K562 (cell line): ENCODE data around the gene FOSL1. TPM values are rescaled to one million over a fixed set of nuclear protein-coding genes. Genes with fewer than 3 reads are reported as not detected.

ENCODE experiments used
- HMG20A ChIP-seq: fragments of 450-650 bp; formaldehyde crosslinking; conservative IDR thresholded peaks from 2 replicates; pipeline ENCODE4 v1.4.0; 2020; ENCODE audit warnings: mild to moderate bottlenecking, mixed read lengths
- JUND ChIP-seq, 2 experiments: IDR thresholded peaks; 2 replicates in 1 of 2; 3 replicates in 1 of 2; pipeline ENCODE4 v1.6.1; 2011; ENCODE audit warnings: borderline replicate concordance in 2 of 2, low read depth in 2 of 2, low read length in 2 of 2, improper control_type of control experiment in 1 of 2, missing biosample characterization in 1 of 2, missing genetic modification characterization in 1 of 2, missing genetic modification reagents in 1 of 2
- KLF13 ChIP-seq: fragments of 450-650 bp; IDR thresholded peaks from 2 replicates; pipeline ENCODE4 v1.6.1; 2016; ENCODE audit warnings: missing genetic modification characterization, low read depth, mild to moderate bottlenecking, missing compliant biosample characterization, moderate library complexity, borderline replicate concordance
- NCOA4 ChIP-seq: fragments of 450-650 bp; IDR thresholded peaks from 2 replicates; pipeline ENCODE4 v1.6.1; 2018; ENCODE audit warnings: mild to moderate bottlenecking; ENCODE audit not compliant: partially characterized antibody
- POLR3A ChIP-seq: IDR thresholded peaks from 2 replicates; pipeline ENCODE4 v1.6.1; 2011; ENCODE audit warnings: borderline replicate concordance, mild to moderate bottlenecking, moderate library complexity; ENCODE audit not compliant: insufficient read length, insufficient read depth; ENCODE audit errors: extremely low read depth
- PTBP1 ChIP-seq: fragments of 200-400 bp; formaldehyde crosslinking; IDR thresholded peaks from 2 replicates; pipeline ENCODE4 v1.6.1; 2017; ENCODE audit warnings: low read depth, low read length
- RBFOX2 ChIP-seq: fragments of 200-400 bp; formaldehyde crosslinking; IDR thresholded peaks from 2 replicates; pipeline ENCODE4 v1.6.1; 2017; ENCODE audit warnings: low read depth, mild to moderate bottlenecking, low read length, moderate library complexity
- RBM17 ChIP-seq: fragments of 200-400 bp; formaldehyde crosslinking; IDR thresholded peaks from 2 replicates; pipeline ENCODE4 v1.6.1; 2017; ENCODE audit warnings: low read depth, mild to moderate bottlenecking, low read length, borderline replicate concordance
- SRSF9 ChIP-seq: fragments of 200-400 bp; formaldehyde crosslinking; IDR thresholded peaks from 2 replicates; pipeline ENCODE4 v1.6.1; 2017; ENCODE audit warnings: low read depth, low read length, borderline replicate concordance
- ZBTB5 ChIP-seq: fragments of 450-650 bp; IDR thresholded peaks from 2 replicates; pipeline ENCODE4 v1.6.1; 2017; ENCODE audit warnings: antibody characterized with exemption
- ZNF354B ChIP-seq: fragments of 250-450 bp; sonication (Bioruptor Pico); IDR thresholded peaks from 2 replicates; pipeline ENCODE4 v1.4.0; 2020
- ZNF436 ChIP-seq: fragments of 250-450, 450-650 bp; sonication (Bioruptor Pico); formaldehyde crosslinking; IDR thresholded peaks from 2 replicates; pipeline ENCODE4 v1.7.0; 2020; ENCODE audit warnings: mild to moderate bottlenecking
- polyA plus RNA-seq, 8 experiments: library from polyadenylated mRNA; depleted of rRNA in 4 of 8; stranded (reverse) in 5 of 8; unstranded in 3 of 8; fragments of >200 nt; fragmentation: Nextera tagmentation in 2 of 8; fragmentation: Illumina TruSeq in 1 of 8; extraction: Ambion mirVana in 2 of 8; extraction: Trizol in 1 of 8; gene quantifications; 2 replicates each; pipeline versions ENCODE4 v1.2.1 to v1.2.3, GENCODE V29; 2011 to 2014; ENCODE audit warnings: inconsistent platforms in 1 of 8, missing spikeins in 1 of 8
- total RNA-seq, 7 experiments: library from RNA; depleted of rRNA in 6 of 7; stranded (reverse); fragments of >200 nt in 6 of 7; fragmentation: Illumina TruSeq in 2 of 7; extraction: Trizol in 2 of 7; gene quantifications; 2 replicates each; pipeline versions ENCODE4 v1.2.1 to v1.2.3, GENCODE V29; 2011 to 2021; ENCODE audit warnings: low replicate concordance in 1 of 7
- TF ChIP-seq, protein P1 (sequence below): fragments of 250-450 bp; sonication (Bioruptor Pico); IDR thresholded peaks from 2 replicates; pipeline ENCODE4 v1.5.0; 2021
- TF ChIP-seq, protein P2 (sequence below): fragments of 450-650 bp; formaldehyde crosslinking; IDR thresholded peaks from 2 replicates; pipeline ENCODE4 v1.4.0; 2022; ENCODE audit warnings: missing genetic modification characterization
- TF ChIP-seq, protein P3 (sequence below): fragments of 450-650 bp; IDR thresholded peaks from 2 replicates; pipeline ENCODE4 v1.6.1; 2017; ENCODE audit warnings: antibody characterized with exemption, mild to moderate bottlenecking
- TF ChIP-seq, protein P4 (sequence below), 2 experiments: fragments of 450-650 bp in 1 of 2; sonication (generic) in 1 of 2; formaldehyde crosslinking in 1 of 2; IDR thresholded peaks in 1 of 2; conservative IDR thresholded peaks in 1 of 2; 2 replicates each; pipeline versions ENCODE4 v1.6.1 to v1.8.1; 2016 to 2023; ENCODE audit warnings: mild to moderate bottlenecking in 2 of 2, moderate library complexity in 2 of 2, inconsistent platforms in 1 of 2, missing genetic modification reagents in 1 of 2

The FOSL1 gene
- total and polyA plus RNA-seq, 9 of the 15 experiments (the other 6 are each of a cell fraction or from before 2014, with no cell fraction given) = 3.5 to 39.6 (median 10.0) TPM

GRCh38 chr11:65856689-65857499 lies 43.3 kb downstream of the FOSL1 start (continued):
- 0 out of 2 replicates have a peak, but pooled peaks have one; percentile 5 for TF ChIP-seq PTBP1
- TF ChIP-seq POLR3A = no peak
- TF ChIP-seq NCOA4 = no peak
- no peak for TF ChIP-seq ZNF436 (CRISPR knock-in tag)
- TF ChIP-seq, protein P1, sequence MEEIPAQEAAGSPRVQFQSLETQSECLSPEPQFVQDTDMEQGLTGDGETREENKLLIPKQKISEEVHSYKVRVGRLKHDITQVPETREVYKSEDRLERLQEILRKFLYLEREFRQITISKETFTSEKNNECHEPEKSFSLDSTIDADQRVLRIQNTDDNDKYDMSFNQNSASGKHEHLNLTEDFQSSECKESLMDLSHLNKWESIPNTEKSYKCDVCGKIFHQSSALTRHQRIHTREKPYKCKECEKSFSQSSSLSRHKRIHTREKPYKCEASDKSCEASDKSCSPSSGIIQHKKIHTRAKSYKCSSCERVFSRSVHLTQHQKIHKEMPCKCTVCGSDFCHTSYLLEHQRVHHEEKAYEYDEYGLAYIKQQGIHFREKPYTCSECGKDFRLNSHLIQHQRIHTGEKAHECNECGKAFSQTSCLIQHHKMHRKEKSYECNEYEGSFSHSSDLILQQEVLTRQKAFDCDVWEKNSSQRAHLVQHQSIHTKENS (CRISPR knock-in tag) = no peak
- TF ChIP-seq RBM17 = no peak
- no peak for TF ChIP-seq SRSF9
- TF ChIP-seq, protein P2, sequence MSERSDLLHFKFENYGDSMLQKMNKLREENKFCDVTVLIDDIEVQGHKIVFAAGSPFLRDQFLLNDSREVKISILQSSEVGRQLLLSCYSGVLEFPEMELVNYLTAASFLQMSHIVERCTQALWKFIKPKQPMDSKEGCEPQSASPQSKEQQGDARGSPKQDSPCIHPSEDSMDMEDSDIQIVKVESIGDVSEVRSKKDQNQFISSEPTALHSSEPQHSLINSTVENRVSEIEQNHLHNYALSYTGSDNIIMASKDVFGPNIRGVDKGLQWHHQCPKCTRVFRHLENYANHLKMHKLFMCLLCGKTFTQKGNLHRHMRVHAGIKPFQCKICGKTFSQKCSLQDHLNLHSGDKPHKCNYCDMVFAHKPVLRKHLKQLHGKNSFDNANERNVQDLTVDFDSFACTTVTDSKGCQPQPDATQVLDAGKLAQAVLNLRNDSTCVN (CRISPR knock-in tag) = no peak
- TF ChIP-seq ZBTB5 = no peak
- TF ChIP-seq, protein P3, sequence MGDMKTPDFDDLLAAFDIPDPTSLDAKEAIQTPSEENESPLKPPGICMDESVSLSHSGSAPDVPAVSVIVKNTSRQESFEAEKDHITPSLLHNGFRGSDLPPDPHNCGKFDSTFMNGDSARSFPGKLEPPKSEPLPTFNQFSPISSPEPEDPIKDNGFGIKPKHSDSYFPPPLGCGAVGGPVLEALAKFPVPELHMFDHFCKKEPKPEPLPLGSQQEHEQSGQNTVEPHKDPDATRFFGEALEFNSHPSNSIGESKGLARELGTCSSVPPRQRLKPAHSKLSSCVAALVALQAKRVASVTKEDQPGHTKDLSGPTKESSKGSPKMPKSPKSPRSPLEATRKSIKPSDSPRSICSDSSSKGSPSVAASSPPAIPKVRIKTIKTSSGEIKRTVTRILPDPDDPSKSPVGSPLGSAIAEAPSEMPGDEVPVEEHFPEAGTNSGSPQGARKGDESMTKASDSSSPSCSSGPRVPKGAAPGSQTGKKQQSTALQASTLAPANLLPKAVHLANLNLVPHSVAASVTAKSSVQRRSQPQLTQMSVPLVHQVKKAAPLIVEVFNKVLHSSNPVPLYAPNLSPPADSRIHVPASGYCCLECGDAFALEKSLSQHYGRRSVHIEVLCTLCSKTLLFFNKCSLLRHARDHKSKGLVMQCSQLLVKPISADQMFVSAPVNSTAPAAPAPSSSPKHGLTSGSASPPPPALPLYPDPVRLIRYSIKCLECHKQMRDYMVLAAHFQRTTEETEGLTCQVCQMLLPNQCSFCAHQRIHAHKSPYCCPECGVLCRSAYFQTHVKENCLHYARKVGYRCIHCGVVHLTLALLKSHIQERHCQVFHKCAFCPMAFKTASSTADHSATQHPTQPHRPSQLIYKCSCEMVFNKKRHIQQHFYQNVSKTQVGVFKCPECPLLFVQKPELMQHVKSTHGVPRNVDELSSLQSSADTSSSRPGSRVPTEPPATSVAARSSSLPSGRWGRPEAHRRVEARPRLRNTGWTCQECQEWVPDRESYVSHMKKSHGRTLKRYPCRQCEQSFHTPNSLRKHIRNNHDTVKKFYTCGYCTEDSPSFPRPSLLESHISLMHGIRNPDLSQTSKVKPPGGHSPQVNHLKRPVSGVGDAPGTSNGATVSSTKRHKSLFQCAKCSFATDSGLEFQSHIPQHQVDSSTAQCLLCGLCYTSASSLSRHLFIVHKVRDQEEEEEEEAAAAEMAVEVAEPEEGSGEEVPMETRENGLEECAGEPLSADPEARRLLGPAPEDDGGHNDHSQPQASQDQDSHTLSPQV = no peak
- no peak for TF ChIP-seq HMG20A
- TF ChIP-seq, protein P4, sequence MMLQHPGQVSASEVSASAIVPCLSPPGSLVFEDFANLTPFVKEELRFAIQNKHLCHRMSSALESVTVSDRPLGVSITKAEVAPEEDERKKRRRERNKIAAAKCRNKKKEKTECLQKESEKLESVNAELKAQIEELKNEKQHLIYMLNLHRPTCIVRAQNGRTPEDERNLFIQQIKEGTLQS (IDR thresholded peaks at IDR 0.05) = no peak
- TF ChIP-seq, protein P4 (CRISPR knock-in tag; conservative IDR thresholded peaks at IDR 0.05) = no peak
- no peak for TF ChIP-seq RBFOX2
- TF ChIP-seq KLF13 (tag) = peak; percentile 86
- TF ChIP-seq JUND (IDR thresholded peaks at IDR 0.05; ENCODE audit: borderline replicate concordance, low read depth, low read length) = no peak
- TF ChIP-seq JUND (tag; IDR thresholded peaks at IDR 0.05; ENCODE audit: borderline replicate concordance, low read depth, low read length) = no peak
- no peak for TF ChIP-seq ZNF354B (CRISPR knock-in tag)
